Measurements from ENCODE around the gene OPN4. TPM values are rescaled to one million over a fixed set of nuclear protein-coding genes. Genes with fewer than 3 reads are reported as not detected.

Gene OPN4, protein sequence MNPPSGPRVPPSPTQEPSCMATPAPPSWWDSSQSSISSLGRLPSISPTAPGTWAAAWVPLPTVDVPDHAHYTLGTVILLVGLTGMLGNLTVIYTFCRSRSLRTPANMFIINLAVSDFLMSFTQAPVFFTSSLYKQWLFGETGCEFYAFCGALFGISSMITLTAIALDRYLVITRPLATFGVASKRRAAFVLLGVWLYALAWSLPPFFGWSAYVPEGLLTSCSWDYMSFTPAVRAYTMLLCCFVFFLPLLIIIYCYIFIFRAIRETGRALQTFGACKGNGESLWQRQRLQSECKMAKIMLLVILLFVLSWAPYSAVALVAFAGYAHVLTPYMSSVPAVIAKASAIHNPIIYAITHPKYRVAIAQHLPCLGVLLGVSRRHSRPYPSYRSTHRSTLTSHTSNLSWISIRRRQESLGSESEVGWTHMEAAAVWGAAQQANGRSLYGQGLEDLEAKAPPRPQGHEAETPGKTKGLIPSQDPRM
- 0.03 TPM in 1 of 2 replicates, not detected in the other for polyA plus RNA-seq (2012; rRNA removed)
- not detected in 2 replicates for polyA plus RNA-seq (2012; cell fraction: cytosol; rRNA removed)
- not detected in 2 replicates for polyA plus RNA-seq (2012; cell fraction: nucleus; rRNA removed)

DNA sequence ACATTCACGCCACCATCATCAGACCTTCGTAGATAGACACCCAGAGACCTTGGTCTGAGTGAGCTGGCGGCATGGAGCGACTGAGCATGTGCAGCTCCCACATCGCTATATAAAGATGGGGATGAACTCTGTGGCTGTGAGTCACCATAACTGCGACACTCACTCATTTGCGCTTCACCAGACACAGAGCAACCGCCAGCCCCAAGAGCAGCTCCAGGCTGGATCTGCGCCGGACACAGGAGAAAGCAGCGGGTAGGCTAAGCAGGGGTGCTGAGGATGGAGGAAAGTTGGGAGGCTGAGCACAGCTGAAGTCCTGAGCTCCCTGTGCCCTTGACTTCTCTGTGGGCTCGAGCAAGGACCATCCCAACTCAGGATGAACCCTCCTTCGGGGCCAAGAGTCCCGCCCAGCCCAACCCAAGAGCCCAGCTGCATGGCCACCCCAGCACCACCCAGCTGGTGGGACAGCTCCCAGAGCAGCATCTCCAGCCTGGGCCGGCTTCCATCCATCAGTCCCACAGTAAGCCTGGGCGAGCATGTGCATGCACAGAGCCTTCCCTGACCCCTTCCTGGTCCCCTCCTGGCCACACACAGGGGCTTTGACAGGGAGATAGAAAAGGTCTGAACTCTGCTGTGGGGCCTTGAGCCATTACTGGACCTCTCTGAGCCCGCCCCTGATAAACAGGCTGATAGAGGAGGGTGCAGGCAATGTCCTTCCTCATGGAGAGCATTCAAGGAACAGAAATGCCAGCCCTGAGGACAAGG is at the start of gene OPN4:
OPN4 (plus strand) TSS at position 137 of the 762 bp plus-strand sequence; CDS start at position 374, 237 bp downstream.
- POLR2A ChIA-PET = no interaction called here
- H3F3A ChIP-seq (replicated peaks; ENCODE audit: insufficient read depth) = no peaks in the 10 kb centered on the region
- no peaks in the 10 kb centered on the region for H4K20me1 ChIP-seq (ENCODE audit: insufficient read depth)
- no peak within 1 kb of the TSS for H3K4me3 ChIP-seq (ENCODE audit: low read depth in 2 of 2, low read length in 1 of 2)
- no peaks in the 10 kb centered on the region for H3K79me2 ChIP-seq (ENCODE audit: insufficient read depth)
- H3K27me3 ChIP-seq (ENCODE audit: insufficient read depth) = no peaks in the 10 kb centered on the region
- TF ChIP-seq RFX5 (IDR thresholded peaks at IDR 0.05; ENCODE audit: low read length) = no peak
- TF ChIP-seq, protein P1, sequence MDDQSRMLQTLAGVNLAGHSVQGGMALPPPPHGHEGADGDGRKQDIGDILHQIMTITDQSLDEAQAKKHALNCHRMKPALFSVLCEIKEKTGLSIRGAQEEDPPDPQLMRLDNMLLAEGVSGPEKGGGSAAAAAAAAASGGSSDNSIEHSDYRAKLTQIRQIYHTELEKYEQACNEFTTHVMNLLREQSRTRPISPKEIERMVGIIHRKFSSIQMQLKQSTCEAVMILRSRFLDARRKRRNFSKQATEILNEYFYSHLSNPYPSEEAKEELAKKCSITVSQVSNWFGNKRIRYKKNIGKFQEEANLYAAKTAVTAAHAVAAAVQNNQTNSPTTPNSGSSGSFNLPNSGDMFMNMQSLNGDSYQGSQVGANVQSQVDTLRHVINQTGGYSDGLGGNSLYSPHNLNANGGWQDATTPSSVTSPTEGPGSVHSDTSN (IDR thresholded peaks at IDR 0.05) = no peak
- no peak for TF ChIP-seq JUND (IDR thresholded peaks at IDR 0.05)
- TF ChIP-seq TCF12 (IDR thresholded peaks at IDR 0.05) = no peak
- no peak for TF ChIP-seq YY1 (IDR thresholded peaks at IDR 0.05; ENCODE audit: low read depth)
- TF ChIP-seq, protein P2, sequence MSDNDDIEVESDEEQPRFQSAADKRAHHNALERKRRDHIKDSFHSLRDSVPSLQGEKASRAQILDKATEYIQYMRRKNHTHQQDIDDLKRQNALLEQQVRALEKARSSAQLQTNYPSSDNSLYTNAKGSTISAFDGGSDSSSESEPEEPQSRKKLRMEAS (IDR thresholded peaks at IDR 0.05; ENCODE audit: low read depth) = no peak
- no peak for TF ChIP-seq MXI1 (IDR thresholded peaks at IDR 0.05; ENCODE audit: low read depth, low read length)
- TF ChIP-seq, protein P3, sequence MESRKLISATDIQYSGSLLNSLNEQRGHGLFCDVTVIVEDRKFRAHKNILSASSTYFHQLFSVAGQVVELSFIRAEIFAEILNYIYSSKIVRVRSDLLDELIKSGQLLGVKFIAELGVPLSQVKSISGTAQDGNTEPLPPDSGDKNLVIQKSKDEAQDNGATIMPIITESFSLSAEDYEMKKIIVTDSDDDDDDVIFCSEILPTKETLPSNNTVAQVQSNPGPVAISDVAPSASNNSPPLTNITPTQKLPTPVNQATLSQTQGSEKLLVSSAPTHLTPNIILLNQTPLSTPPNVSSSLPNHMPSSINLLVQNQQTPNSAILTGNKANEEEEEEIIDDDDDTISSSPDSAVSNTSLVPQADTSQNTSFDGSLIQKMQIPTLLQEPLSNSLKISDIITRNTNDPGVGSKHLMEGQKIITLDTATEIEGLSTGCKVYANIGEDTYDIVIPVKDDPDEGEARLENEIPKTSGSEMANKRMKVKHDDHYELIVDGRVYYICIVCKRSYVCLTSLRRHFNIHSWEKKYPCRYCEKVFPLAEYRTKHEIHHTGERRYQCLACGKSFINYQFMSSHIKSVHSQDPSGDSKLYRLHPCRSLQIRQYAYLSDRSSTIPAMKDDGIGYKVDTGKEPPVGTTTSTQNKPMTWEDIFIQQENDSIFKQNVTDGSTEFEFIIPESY (IDR thresholded peaks at IDR 0.05; ENCODE audit: borderline replicate concordance, low read depth) = peak; percentile 29; the same call in 1 of the 2 replicates
- no peaks in the 10 kb centered on the region for H3K36me3 ChIP-seq (replicated peaks in 1 of 2; ENCODE audit: control insufficient read depth in 1 of 2, insufficient read depth in 2 of 2, low read length in 1 of 2)
- WGBS (ENCODE audit: low lambda C conversion rate) = 79% methylated on average over 13 of the region's 17 CpGs
- peaks cover 2 to 4% of the 10 kb centered on the region in 2 experiments; a peak in 2 of 4 replicates for H3K4me1 ChIP-seq (ENCODE audit: control insufficient read depth in 1 of 2, insufficient read depth in 2 of 2, low read depth in 1 of 2, low read length in 1 of 2)
- CTCF ChIA-PET = interaction anchor here (0.8 to 1.6 kb wide), 3 partner anchors 9 to 18 kb away, joined by 3 to 5 read pairs (median 3); no protein-coding TSS in a partner anchor
- no peak within 1 kb of the TSS for H3K9ac ChIP-seq
- DNase-seq = peak; percentile 26
- no peak within 1 kb of the TSS for H3K27ac ChIP-seq (ENCODE audit: low read depth in 2 of 2, low read length in 1 of 2)
- no peak within 1 kb of the TSS for H3K4me2 ChIP-seq
- H2AFZ ChIP-seq (ENCODE audit: low read depth) = no peak within 1 kb of the TSS
- H3K9me3 ChIP-seq = no peaks in the 10 kb centered on the region
- no peaks in the 10 kb centered on the region for H3K9me2 ChIP-seq

DNA sequence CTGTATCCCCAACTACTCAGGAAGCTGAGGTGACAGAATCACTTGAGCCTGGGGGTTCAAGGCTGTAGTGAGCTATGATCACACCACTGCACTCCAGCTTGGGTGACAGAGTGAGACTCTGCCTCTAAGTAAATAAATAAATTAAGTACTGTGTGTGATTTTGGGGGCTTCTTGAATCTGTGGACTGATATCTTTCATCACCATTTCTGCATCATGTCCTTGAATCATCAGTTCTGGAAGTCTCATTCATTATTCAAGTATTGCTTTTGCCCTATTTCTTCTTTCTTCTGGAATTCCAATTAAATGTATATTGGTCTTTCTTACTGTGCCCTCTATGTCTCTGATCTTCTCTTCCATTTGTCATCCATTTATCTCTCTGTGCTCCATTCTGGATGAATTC is 46.7 kb upstream of the OPN4 start:
- Histone ChIP-seq H3K36me3 (replicated peaks in 1 of 2; ENCODE audit: control insufficient read depth in 1 of 2, insufficient read depth in 2 of 2, low read length in 1 of 2) (no peaks in the 10 kb centered on the region), H3K4me3 (ENCODE audit: low read depth in 2 of 2, low read length in 1 of 2) (no peak overlapping the region), H3K9ac (no peak overlapping the region), H3F3A (replicated peaks; ENCODE audit: insufficient read depth) (no peaks in the 10 kb centered on the region), H3K4me2 (no peak overlapping the region), H3K79me2 (ENCODE audit: insufficient read depth) (no peaks in the 10 kb centered on the region), H3K4me1 (ENCODE audit: control insufficient read depth in 1 of 2, insufficient read depth in 2 of 2, low read depth in 1 of 2, low read length in 1 of 2) (no peaks in the 10 kb centered on the region), H3K27ac (ENCODE audit: low read depth in 2 of 2, low read length in 1 of 2) (no peak overlapping the region), H3K9me2 (no peaks in the 10 kb centered on the region), H3K9me3 (no peaks in the 10 kb centered on the region; the same call in 1 of the 2 replicates), H4K20me1 (ENCODE audit: insufficient read depth) (no peaks in the 10 kb centered on the region), H3K27me3 (ENCODE audit: insufficient read depth) (no peaks in the 10 kb centered on the region), H2AFZ (ENCODE audit: low read depth) (no peak overlapping the region)
- no peak for DNase-seq
- CTCF ChIA-PET = no interaction called here
- POLR2A ChIA-PET = no interaction called here
- TF ChIP-seq RCOR1 (IDR thresholded peaks at IDR 0.05; ENCODE audit: low read length) (no peak), NFIC (IDR thresholded peaks at IDR 0.05; ENCODE audit: borderline replicate concordance) (no peak), FOXM1 (IDR thresholded peaks at IDR 0.05; ENCODE audit: low read depth) (no peak), GABPA (IDR thresholded peaks at IDR 0.05; ENCODE audit: low read depth) (no peak), TEAD4 (IDR thresholded peaks at IDR 0.05; ENCODE audit: borderline replicate concordance, insufficient read depth) (no peak), TAF1 (IDR thresholded peaks at IDR 0.05; ENCODE audit: borderline replicate concordance, low read depth, low read length) (no peak), RFX5 (IDR thresholded peaks at IDR 0.05; ENCODE audit: low read length) (no peak), ELF1 (IDR thresholded peaks at IDR 0.05) (no peak), MXI1 (IDR thresholded peaks at IDR 0.05; ENCODE audit: low read depth, low read length) (no peak)
- TF ChIP-seq, protein P4, sequence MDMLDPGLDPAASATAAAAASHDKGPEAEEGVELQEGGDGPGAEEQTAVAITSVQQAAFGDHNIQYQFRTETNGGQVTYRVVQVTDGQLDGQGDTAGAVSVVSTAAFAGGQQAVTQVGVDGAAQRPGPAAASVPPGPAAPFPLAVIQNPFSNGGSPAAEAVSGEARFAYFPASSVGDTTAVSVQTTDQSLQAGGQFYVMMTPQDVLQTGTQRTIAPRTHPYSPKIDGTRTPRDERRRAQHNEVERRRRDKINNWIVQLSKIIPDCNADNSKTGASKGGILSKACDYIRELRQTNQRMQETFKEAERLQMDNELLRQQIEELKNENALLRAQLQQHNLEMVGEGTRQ (IDR thresholded peaks at IDR 0.05; ENCODE audit: borderline replicate concordance, low read depth, low read length) = no peak
- TF ChIP-seq, protein P5, sequence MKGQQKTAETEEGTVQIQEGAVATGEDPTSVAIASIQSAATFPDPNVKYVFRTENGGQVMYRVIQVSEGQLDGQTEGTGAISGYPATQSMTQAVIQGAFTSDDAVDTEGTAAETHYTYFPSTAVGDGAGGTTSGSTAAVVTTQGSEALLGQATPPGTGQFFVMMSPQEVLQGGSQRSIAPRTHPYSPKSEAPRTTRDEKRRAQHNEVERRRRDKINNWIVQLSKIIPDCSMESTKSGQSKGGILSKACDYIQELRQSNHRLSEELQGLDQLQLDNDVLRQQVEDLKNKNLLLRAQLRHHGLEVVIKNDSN (IDR thresholded peaks at IDR 0.05; ENCODE audit: borderline replicate concordance, low read depth) = no peak
- TF ChIP-seq, protein P2 (IDR thresholded peaks at IDR 0.05; ENCODE audit: low read depth) = no peak
- TF ChIP-seq, protein P6, sequence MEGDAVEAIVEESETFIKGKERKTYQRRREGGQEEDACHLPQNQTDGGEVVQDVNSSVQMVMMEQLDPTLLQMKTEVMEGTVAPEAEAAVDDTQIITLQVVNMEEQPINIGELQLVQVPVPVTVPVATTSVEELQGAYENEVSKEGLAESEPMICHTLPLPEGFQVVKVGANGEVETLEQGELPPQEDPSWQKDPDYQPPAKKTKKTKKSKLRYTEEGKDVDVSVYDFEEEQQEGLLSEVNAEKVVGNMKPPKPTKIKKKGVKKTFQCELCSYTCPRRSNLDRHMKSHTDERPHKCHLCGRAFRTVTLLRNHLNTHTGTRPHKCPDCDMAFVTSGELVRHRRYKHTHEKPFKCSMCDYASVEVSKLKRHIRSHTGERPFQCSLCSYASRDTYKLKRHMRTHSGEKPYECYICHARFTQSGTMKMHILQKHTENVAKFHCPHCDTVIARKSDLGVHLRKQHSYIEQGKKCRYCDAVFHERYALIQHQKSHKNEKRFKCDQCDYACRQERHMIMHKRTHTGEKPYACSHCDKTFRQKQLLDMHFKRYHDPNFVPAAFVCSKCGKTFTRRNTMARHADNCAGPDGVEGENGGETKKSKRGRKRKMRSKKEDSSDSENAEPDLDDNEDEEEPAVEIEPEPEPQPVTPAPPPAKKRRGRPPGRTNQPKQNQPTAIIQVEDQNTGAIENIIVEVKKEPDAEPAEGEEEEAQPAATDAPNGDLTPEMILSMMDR (IDR thresholded peaks at IDR 0.05) = no peak
